ENCODE results near the gene TMED3.

DNA sequence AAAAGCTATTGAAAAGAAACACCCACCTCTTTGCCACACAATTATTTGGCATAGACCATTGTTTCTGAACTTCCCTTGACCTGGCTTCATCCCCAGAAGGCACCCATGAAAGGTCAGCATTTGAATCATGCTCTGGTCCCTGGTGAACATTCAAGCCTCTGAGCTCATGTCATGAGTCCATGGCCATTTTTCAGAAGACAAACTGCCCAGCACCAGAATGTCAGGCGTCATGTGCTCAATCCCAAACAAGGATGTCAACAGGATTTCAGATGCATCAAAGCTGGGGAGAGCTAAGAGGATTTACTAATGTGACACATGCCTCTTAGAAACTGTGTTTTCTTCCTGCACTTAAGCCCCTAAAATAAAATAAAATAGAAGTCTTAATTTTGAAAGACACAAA lies 41.3 kb downstream of the TMED3 start:
- TF ChIP-seq POLR2A (IDR thresholded peaks at IDR 0.05) = no peak
- TF ChIP-seq, protein P1, sequence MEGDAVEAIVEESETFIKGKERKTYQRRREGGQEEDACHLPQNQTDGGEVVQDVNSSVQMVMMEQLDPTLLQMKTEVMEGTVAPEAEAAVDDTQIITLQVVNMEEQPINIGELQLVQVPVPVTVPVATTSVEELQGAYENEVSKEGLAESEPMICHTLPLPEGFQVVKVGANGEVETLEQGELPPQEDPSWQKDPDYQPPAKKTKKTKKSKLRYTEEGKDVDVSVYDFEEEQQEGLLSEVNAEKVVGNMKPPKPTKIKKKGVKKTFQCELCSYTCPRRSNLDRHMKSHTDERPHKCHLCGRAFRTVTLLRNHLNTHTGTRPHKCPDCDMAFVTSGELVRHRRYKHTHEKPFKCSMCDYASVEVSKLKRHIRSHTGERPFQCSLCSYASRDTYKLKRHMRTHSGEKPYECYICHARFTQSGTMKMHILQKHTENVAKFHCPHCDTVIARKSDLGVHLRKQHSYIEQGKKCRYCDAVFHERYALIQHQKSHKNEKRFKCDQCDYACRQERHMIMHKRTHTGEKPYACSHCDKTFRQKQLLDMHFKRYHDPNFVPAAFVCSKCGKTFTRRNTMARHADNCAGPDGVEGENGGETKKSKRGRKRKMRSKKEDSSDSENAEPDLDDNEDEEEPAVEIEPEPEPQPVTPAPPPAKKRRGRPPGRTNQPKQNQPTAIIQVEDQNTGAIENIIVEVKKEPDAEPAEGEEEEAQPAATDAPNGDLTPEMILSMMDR (IDR thresholded peaks at IDR 0.05) = no peak

Measured in thyroid gland (tissue), 4 donors.